Measurements from ENCODE around the gene THTPA. TPM values are rescaled to one million over a fixed set of nuclear protein-coding genes. Genes with fewer than 3 reads are reported as not detected.

Gene THTPA
- total RNA-seq (2012; rRNA removed), result 5.0 and 5.8 TPM in 2 replicates
- polyA plus RNA-seq (2012; rRNA removed), result 8.6 and 9.2 TPM in 2 replicates
- 9.5 and 10.3 TPM in 2 replicates for polyA plus RNA-seq (2012; cell fraction: cytosol; rRNA removed)
- polyA plus RNA-seq (2012; cell fraction: nucleus; rRNA removed; ENCODE audit: low replicate concordance), result 20.1 and 27.8 TPM in 2 replicates
- Bru-seq, nascent RNA, result percentile 81 among the genes with signal in this experiment
- BruChase-seq, experiment 1, labeled RNA remaining after a 6-hour chase, result percentile 88 among the genes with signal in this experiment
- percentile 84 among the genes with signal in this experiment for BruChase-seq, experiment 2, labeled RNA remaining after a 2-hour chase
- long read RNA-seq, transcript THTPA-201 (2 exons, 2,860 nt), result major isoform, 12 of 24 reads
- long read RNA-seq, partial matches to known transcripts, result 0 of 24 reads
- long read RNA-seq, other reads (novel, unspliced or antisense), result 2 of 24 reads

GRCh38 chr14:23555882-23556699 is at the start of gene THTPA:
Gene THTPA (plus strand): TSS chr14:23556271. CDS start chr14:23556758, 487 bp downstream.
- H2BK15ac ChIP-seq (ENCODE audit: low read depth, low read length), result 0 out of 3 replicates have a peak within 1 kb of the TSS, but pooled peaks have one; percentile 32
- H4K5ac ChIP-seq (ENCODE audit: low read depth, low read length), result peak within 1 kb of the TSS; percentile 92
- BruUV-seq (replicated peaks), result TSS peak; percentile 70
- intact Hi-C loops (cut with micrococcal nuclease) (no loop called here), dilution Hi-C loops (cut with HindIII; ENCODE audit: low sequenced_read_pairs, unreplicated experiment) (no loop called here), in situ Hi-C loops (cut with MboI; ENCODE audit: low sequenced_read_pairs) (loop anchor here (5.0 to 10.0 kb wide), 2 partner anchors 79 to 231 kb away; partner anchors contain the start of gene PABPN1)
- peak within 1 kb of the TSS; percentile 83 for H2BK120ac ChIP-seq (ENCODE audit: low read depth, low read length)
- peak within 1 kb of the TSS; percentile 57 for H3K18ac ChIP-seq (ENCODE audit: low read depth, low read length)
- H3K27ac ChIP-seq (ENCODE audit: insufficient read depth, low read length), result peak within 1 kb of the TSS; percentile 85
- peak within 1 kb of the TSS; percentile 70; the same call in 1 of the 2 replicates for H3K23ac ChIP-seq (ENCODE audit: low read depth, low read length)
- H2BK5ac ChIP-seq (ENCODE audit: low read depth, low read length, poor library complexity, severe bottlenecking), result peak within 1 kb of the TSS; percentile 93
- WGBS, 2 experiments (ENCODE audit: extremely low coverage in 2 of 2, insufficient read length in 1 of 2), result 2% methylated on average over 20 of the region's 54 CpGs; no CpG with 5 or more reads in 1 of the 2 experiments
- H2AFZ ChIP-seq (replicated peaks; ENCODE audit: low read length, poor library complexity), result peak within 1 kb of the TSS; percentile 100
- peaks cover 15 to 18% of the 10 kb centered on the region in 2 experiments for H3K79me1 ChIP-seq (ENCODE audit: low read depth in 1 of 2, low read length in 2 of 2)
- H3K9ac ChIP-seq (ENCODE audit: low read depth, low read length), result peak within 1 kb of the TSS; percentile 92
- peak within 1 kb of the TSS; percentile 72 for H2AK5ac ChIP-seq (ENCODE audit: low read depth, low read length)
- H3K56ac ChIP-seq (ENCODE audit: extremely low read depth, insufficient read depth, low read length), result peak within 1 kb of the TSS; percentile 77
- H3K4me3 ChIP-seq (ENCODE audit: insufficient read depth, low read depth, low read length), result peak within 1 kb of the TSS; percentile 77
- H3K27me3 ChIP-seq (ENCODE audit: control insufficient read depth, insufficient read depth, low read length), result no peaks in the 10 kb centered on the region
- H3K4me1 ChIP-seq (ENCODE audit: control insufficient read depth, insufficient read depth, low read length), result peaks cover 7% of the 10 kb centered on the region
- H3K4me2 ChIP-seq (ENCODE audit: low read depth, low read length), result peak within 1 kb of the TSS; percentile 91
- no peak within 1 kb of the TSS for H2BK20ac ChIP-seq (ENCODE audit: low read depth, low read length)
- POLR2A ChIA-PET (ENCODE audit: unreplicated experiment), result interaction anchor here (0.5 to 1.2 kb wide), 3 partner anchors 10 to 675 kb away, joined by 3 to 5 read pairs (median 4); no protein-coding TSS in a partner anchor
- no peaks in the 10 kb centered on the region for H3K9me3 ChIP-seq (ENCODE audit: control insufficient read depth, insufficient read depth, low read length)
- peaks cover 7% of the 10 kb centered on the region; the same call in 1 of the 2 replicates for H3K36me3 ChIP-seq (ENCODE audit: control insufficient read depth, insufficient read depth, low read length)
- H4K8ac ChIP-seq (ENCODE audit: low read depth in 2 of 2, low read length in 2 of 2), result peak within 1 kb of the TSS; percentile 96 to 98
- H2AK9ac ChIP-seq (replicated peaks; ENCODE audit: low read depth, low read length, poor library complexity), result peak within 1 kb of the TSS; percentile 94
- peak; percentile 91 for ATAC-seq (ENCODE audit: low read depth)
- peak within 1 kb of the TSS; percentile 83 for H3K14ac ChIP-seq (replicated peaks; ENCODE audit: low read depth, low read length)
- peak; percentile 83 for DNase-seq
- CTCF ChIA-PET, result no interaction called here
- H3K9me1 ChIP-seq (ENCODE audit: insufficient read depth, low read length), result peaks cover 10% of the 10 kb centered on the region
- H4K91ac ChIP-seq (ENCODE audit: insufficient read depth, low read depth, low read length), result peak within 1 kb of the TSS; percentile 91
- no peaks in the 10 kb centered on the region for H4K20me1 ChIP-seq (ENCODE audit: insufficient read depth, low read length)
- peak within 1 kb of the TSS; percentile 92 for H3K4ac ChIP-seq (ENCODE audit: low read depth, low read length)
- TF ChIP-seq BHLHE40 (IDR thresholded peaks at IDR 0.05; ENCODE audit: low read depth, low read length), result 0 out of 2 replicates have a peak, but pooled peaks have one; percentile 5
- no peak for TF ChIP-seq MAFK (IDR thresholded peaks at IDR 0.05; ENCODE audit: low read depth, low read length)
- peak; percentile 86 for TF ChIP-seq CEBPB (IDR thresholded peaks at IDR 0.05; ENCODE audit: low read depth, low read length)
- no peak for TF ChIP-seq NFE2L2 (IDR thresholded peaks at IDR 0.05; ENCODE audit: low read depth, low read length)
- no peak for TF ChIP-seq USF2 (IDR thresholded peaks at IDR 0.05; ENCODE audit: low read depth, low read length)
- no peak for TF ChIP-seq ELK1 (IDR thresholded peaks at IDR 0.05; ENCODE audit: borderline replicate concordance, low read depth, low read length)
- TF ChIP-seq CTCF (conservative IDR thresholded peaks at IDR 0.05; ENCODE audit: low read depth, low read length), result no peak
- TF ChIP-seq SMC3 (IDR thresholded peaks at IDR 0.05; ENCODE audit: low read depth, low read length), result 0 out of 2 replicates have a peak, but pooled peaks have one; percentile 4
- TF ChIP-seq MXI1 (IDR thresholded peaks at IDR 0.05; ENCODE audit: borderline replicate concordance, low read depth, low read length), result peak; percentile 55; the same call in 1 of the 2 replicates
- TF ChIP-seq FOS (IDR thresholded peaks at IDR 0.05; ENCODE audit: low read depth, low read length), result no peak

Data from IMR-90 (cell line).